GM23338 (cell line): Measurements from ENCODE around the gene SIRT4.

Experiments
- CREB1 ChIP-seq: fragments of 250-450 bp; sonication (Bioruptor Pico); IDR thresholded peaks from 2 replicates; pipeline ENCODE4 v1.5.0; 2020; ENCODE audit warnings: low read depth, mild to moderate bottlenecking, moderate library complexity
- EZH2 ChIP-seq: fragments of 200-600 bp; sonication (generic); IDR thresholded peaks from one replicate; pipeline ENCODE4 v1.8.0; 2017; ENCODE audit warnings: antibody characterized with exemption, mild to moderate bottlenecking, low read depth; ENCODE audit not compliant: unreplicated experiment
- EZH2phosphoT487 ChIP-seq: fragments of 200-600 bp; sonication (generic); IDR thresholded peaks from one replicate; pipeline ENCODE4 v1.8.1; 2018; ENCODE audit warnings: antibody characterized with exemption; ENCODE audit not compliant: unreplicated experiment
- JUNB ChIP-seq: IDR thresholded peaks from one replicate; pipeline ENCODE4 v1.6.1; 2016; ENCODE audit warnings: antibody characterized with exemption; ENCODE audit not compliant: unreplicated experiment
- NANOG ChIP-seq: IDR thresholded peaks from 2 replicates; pipeline ENCODE4 v1.6.1; 2016; ENCODE audit warnings: antibody characterized with exemption, borderline replicate concordance
- POLR2AphosphoS5 ChIP-seq: IDR thresholded peaks from 2 replicates; pipeline ENCODE4 v1.6.1; 2016; ENCODE audit warnings: antibody characterized with exemption, low read depth
- ZNF331 ChIP-seq: fragments of 250-450 bp; sonication (Bioruptor Pico); IDR thresholded peaks from 2 replicates; pipeline ENCODE4 v1.5.0; 2020; ENCODE audit warnings: low read depth, mild to moderate bottlenecking, moderate library complexity
- TF ChIP-seq, protein P1 (sequence below), 2 experiments: fragments of 200-600 bp in 1 of 2; sonication (generic) in 1 of 2; conservative IDR thresholded peaks; 2 replicates each; pipeline versions ENCODE4 v1.5.1 to v1.6.1; 2016 to 2017; ENCODE audit warnings: antibody characterized with exemption in 2 of 2, low read depth in 2 of 2, mild to moderate bottlenecking in 2 of 2, moderate library complexity in 1 of 2
- TF ChIP-seq, protein P2 (sequence below): IDR thresholded peaks from one replicate; pipeline ENCODE4 v1.6.1; 2018; ENCODE audit warnings: antibody characterized with exemption; ENCODE audit not compliant: unreplicated experiment
- TF ChIP-seq, protein P3 (sequence below): IDR thresholded peaks from 2 replicates; pipeline ENCODE4 v1.6.1; 2016; ENCODE audit warnings: antibody characterized with exemption

DNA sequence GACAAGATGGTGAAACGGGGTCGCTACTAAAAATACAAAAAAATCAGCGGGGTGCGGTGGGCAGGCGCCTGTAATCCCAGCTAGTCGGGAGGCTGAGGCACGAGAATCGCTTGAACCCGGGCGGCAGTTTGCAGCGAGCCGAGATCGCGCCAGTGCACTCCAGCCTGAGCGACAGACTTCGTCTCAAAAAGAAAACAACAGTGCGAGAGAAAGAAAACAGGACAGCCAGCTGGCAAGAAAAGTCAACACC, 9.8 kb upstream of the SIRT4 start:
- no peak for TF ChIP-seq CREB1 (CRISPR knock-in tag)
- TF ChIP-seq, protein P1, sequence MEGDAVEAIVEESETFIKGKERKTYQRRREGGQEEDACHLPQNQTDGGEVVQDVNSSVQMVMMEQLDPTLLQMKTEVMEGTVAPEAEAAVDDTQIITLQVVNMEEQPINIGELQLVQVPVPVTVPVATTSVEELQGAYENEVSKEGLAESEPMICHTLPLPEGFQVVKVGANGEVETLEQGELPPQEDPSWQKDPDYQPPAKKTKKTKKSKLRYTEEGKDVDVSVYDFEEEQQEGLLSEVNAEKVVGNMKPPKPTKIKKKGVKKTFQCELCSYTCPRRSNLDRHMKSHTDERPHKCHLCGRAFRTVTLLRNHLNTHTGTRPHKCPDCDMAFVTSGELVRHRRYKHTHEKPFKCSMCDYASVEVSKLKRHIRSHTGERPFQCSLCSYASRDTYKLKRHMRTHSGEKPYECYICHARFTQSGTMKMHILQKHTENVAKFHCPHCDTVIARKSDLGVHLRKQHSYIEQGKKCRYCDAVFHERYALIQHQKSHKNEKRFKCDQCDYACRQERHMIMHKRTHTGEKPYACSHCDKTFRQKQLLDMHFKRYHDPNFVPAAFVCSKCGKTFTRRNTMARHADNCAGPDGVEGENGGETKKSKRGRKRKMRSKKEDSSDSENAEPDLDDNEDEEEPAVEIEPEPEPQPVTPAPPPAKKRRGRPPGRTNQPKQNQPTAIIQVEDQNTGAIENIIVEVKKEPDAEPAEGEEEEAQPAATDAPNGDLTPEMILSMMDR (conservative IDR thresholded peaks at IDR 0.05; ENCODE audit: low read depth in 2 of 2) = no peak
- TF ChIP-seq EZH2 = no peak
- no peak for TF ChIP-seq JUNB
- TF ChIP-seq EZH2phosphoT487 = no peak
- no peak for TF ChIP-seq POLR2AphosphoS5
- TF ChIP-seq, protein P2, sequence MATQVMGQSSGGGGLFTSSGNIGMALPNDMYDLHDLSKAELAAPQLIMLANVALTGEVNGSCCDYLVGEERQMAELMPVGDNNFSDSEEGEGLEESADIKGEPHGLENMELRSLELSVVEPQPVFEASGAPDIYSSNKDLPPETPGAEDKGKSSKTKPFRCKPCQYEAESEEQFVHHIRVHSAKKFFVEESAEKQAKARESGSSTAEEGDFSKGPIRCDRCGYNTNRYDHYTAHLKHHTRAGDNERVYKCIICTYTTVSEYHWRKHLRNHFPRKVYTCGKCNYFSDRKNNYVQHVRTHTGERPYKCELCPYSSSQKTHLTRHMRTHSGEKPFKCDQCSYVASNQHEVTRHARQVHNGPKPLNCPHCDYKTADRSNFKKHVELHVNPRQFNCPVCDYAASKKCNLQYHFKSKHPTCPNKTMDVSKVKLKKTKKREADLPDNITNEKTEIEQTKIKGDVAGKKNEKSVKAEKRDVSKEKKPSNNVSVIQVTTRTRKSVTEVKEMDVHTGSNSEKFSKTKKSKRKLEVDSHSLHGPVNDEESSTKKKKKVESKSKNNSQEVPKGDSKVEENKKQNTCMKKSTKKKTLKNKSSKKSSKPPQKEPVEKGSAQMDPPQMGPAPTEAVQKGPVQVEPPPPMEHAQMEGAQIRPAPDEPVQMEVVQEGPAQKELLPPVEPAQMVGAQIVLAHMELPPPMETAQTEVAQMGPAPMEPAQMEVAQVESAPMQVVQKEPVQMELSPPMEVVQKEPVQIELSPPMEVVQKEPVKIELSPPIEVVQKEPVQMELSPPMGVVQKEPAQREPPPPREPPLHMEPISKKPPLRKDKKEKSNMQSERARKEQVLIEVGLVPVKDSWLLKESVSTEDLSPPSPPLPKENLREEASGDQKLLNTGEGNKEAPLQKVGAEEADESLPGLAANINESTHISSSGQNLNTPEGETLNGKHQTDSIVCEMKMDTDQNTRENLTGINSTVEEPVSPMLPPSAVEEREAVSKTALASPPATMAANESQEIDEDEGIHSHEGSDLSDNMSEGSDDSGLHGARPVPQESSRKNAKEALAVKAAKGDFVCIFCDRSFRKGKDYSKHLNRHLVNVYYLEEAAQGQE = no peak
- TF ChIP-seq, protein P3, sequence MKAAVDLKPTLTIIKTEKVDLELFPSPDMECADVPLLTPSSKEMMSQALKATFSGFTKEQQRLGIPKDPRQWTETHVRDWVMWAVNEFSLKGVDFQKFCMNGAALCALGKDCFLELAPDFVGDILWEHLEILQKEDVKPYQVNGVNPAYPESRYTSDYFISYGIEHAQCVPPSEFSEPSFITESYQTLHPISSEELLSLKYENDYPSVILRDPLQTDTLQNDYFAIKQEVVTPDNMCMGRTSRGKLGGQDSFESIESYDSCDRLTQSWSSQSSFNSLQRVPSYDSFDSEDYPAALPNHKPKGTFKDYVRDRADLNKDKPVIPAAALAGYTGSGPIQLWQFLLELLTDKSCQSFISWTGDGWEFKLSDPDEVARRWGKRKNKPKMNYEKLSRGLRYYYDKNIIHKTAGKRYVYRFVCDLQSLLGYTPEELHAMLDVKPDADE = no peak
- no peak for TF ChIP-seq ZNF331 (CRISPR knock-in tag)
- TF ChIP-seq NANOG = no peak
